ENCODE results near the gene RYR3.

The RYR3 gene

DNA sequence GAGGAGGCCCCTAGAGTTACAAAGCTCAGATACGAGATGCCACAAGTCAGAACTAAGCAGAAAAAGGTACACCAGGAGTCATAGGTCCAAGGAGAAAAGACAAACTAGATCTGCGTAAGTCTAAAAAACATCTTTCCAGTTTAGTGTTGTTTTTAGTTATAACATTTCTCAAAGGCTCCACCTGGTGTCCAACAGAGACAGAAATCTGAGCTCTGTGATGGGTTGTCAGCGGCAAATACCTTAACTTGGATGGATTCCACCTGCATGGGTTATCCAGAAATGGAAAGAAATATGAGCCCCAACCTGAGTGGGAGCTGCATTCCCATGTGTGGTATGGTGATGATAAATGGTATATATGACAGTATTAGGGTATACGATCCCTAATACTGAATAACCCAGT is 418.9 kb downstream of the RYR3 start:
- no peak for DNase-seq

- DNase-seq = no peak
These were observed 420.0 kb downstream of the RYR3 start for GRCh38 chr15:33730815-33731214.

- no peak for DNase-seq
These were observed 424.4 kb downstream of the RYR3 start for GRCh38 chr15:33735143-33735542.

GRCh38 chr15:33735637-33736247 is 425.0 kb downstream of the RYR3 start:
- no peak for DNase-seq

DNA sequence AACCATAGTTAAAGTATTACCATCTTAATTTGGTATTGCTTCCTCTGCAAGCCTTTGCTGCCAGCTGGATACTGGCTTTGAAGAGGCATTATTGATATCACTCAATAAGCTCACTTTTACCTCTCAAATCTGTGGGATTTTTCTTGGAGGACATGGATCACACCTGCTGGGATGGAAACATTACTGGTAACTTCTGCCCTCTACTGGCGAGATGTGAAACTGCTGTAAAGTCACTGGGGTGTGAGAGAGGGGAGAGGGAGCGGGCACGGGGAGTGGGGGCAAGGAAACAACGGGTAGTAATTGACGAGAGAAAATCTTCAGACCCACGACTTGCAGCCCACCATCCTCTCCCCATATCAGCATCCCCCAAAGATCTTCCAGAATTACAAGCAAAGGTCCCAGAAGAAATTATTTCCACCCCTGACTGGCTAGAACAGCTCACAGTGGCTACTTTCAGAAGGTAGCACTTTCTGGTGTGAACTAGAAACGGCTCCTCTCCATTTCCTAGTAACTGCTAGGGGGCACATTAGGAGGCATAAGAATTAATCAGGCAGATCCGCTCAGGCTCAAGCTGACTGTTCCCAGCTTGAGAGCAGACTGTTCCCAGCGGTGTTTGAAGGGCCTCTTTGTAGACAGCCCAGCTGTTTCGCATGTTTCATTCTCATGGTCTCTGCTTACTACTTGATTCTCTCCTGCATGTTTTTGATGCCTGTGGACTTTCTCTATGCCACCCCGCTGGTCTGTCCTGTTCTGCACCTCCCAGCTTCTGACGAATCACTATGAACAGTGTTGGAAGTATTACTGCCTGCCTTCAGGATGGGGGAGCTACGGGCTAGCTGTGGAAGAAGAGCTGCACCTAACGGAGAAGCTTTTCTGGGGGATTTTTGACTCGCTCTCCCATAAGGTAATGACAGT is 427.2 kb downstream of the RYR3 start:
- DNase-seq = peak; percentile 21

GRCh38 chr15:33738941-33739664 is 428.3 kb downstream of the RYR3 start:
- DNase-seq = no peak

- DNase-seq = no peak
These were observed 431.5 kb downstream of the RYR3 start for GRCh38 chr15:33742306-33742705.

DNA sequence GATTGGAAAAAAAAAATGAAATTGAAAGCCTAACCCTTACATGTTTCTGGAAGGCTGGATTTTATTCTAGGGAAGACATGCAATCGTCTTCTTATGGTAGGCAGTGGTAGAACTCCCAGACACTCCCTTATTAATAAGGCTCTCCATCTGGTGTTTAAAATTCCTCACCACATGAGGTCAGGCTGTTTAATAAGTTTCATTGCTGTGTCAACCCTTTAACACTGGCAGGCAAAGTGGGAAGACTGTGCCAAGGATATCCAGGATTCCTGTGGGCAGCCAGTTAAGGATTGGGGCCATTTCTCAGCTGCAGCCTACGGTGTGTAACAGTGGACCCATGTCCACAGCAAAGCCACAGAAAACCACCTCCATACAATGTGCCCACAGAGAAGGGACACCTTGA is 432.0 kb downstream of the RYR3 start:
- no peak for DNase-seq

DNA sequence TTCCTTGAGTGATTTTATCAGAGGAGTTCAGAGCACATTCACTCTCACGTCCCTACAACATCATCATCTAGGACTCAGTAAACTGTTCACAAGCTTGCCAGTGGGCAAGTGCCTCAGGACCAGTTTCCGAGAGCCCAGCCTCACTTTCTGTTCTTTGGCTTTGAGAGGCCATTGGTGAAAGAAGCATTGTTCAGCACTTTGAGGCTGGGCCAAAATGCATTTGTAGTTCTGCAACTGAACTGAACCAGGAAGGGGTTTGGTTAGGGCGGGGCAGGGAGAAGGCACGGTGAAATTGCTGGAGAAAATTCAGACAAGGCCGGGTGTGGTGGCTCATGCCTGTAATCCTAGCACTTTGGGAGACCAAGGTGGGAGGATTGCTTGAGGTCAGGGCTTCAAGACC is 435.4 kb downstream of the RYR3 start:
- DNase-seq = no peak

GRCh38 chr15:33753012-33753411 is 442.2 kb downstream of the RYR3 start:
- DNase-seq = no peak

GRCh38 chr15:33754242-33754641 is 443.5 kb downstream of the RYR3 start:
- no peak for DNase-seq

DNA sequence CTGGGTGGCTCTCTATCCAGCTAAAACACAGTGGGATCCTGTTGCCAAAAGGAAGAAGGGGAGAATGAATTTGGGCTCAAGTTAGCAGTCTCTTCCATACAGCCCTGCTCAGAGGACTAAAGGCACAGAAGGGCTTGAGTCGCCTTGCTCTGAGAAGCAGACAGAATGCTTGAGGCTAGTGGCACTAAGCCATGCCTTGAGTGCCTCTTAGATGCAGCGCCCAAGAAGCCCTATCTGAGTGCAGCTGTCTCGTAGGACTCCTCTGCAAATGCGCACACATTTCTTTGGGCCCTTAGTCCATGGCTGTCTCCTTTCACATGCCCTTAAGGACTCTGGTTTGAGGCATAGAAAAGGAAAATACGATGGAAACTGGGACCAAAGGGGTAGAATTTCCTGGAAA is 446.2 kb downstream of the RYR3 start:
- DNase-seq = no peak

DNA sequence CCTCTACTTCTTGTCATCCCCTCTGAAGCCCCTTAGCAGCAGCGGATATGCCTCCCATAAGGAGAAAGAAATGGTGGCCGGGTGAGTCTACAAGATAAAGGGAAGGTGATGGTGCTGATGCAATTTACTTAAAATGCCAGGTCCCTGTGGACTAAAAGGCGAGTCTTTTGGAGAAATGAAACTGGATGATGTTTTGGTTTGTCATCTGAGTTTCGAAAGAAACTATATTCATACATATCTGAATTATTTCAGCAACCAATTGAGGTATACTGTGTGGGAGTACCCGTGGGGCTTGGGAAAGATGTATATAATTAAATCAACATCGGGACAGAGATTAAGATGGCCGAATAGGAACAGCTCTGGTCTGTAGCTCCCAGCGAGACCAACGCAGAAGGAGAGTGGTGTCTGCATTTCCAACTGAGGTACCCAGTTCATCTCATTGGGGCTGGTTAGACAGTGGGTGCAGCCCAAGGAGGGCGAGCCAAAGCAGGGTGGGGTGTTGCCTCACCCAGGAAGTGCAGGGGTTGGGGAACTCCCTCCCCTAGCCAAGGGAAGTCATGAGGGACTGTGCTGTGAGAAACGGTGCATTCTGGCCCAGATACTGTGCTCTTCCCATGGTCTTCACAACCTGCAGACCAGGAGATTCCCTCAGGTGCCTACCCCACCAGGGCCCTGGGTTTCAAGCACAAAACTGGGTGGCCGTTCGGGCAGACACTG is 446.9 kb downstream of the RYR3 start:
- no peak for DNase-seq

DNA sequence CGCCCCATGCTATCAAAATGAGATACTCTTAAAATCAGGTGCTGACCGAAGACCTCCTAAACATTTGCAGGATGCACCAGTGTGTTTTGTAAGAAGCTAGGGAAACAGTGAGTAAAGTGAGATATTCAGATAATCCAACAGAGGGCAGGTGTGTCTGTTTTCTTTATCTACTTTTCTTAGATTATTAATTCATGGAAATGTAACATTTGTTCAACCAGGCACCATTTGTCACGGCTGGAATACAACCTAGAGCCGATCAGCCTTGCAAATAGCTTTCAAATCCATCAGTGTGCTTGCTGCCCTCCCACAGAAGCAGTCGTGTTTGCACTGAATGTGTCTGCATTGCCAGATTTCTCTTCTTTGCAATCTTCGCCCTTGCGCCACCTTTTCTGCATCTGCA is 455.6 kb downstream of the RYR3 start:
- DNase-seq = no peak

GRCh38 chr15:33768670-33769190 is 458.0 kb downstream of the RYR3 start:
- DNase-seq = no peak

GRCh38 chr15:33773969-33774368 is 463.2 kb downstream of the RYR3 start:
- no peak for DNase-seq

GRCh38 chr15:33778852-33779251 is 468.1 kb downstream of the RYR3 start:
- no peak for DNase-seq

GRCh38 chr15:33780011-33780768 is 469.4 kb downstream of the RYR3 start:
- DNase-seq = no peak

DNA sequence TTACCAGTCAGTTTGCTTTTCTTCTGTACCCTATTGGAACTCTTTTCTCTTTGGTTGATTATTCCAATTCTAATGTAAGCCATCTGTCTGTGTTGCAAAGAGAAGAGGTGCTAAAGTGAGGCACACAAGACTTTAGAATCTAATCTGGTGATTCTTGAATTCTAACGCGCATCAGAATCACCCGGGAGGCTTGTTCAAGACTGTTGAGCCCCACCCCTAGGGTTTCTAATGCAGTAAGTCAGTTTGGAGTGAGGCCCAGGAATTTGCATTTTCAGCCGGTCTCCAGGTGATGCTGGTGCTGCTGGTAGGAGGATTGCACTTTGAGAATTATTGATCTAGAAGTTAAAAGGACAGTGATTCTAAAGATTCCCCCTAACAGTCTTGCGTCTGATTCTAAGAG is 472.2 kb downstream of the RYR3 start:
- no peak for DNase-seq

DNA sequence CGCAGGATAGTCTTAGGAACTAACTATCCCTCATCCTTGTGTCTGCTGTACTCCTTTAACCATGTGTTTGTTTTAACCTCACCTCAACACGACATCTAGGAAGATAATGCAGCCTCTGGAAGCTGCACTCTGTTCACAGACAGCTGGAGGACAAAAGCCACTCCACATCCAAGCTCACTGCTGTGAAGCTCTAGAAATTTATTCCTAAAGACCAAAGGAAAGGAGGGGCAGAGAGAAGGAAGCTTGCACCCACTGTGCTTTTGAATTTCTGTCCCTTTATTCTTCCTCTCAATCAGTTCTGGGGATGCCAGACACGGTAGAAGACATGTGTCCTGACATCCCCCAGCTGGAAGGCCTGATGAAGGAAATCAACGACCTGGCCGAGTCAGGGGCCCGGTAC is 474.6 kb downstream of the RYR3 start:
- no peak for DNase-seq

- no peak for DNase-seq
These were observed 478.3 kb downstream of the RYR3 start for GRCh38 chr15:33788906-33789540.

- no peak for DNase-seq
These were observed 483.7 kb downstream of the RYR3 start for GRCh38 chr15:33794453-33794852.
